C4-2B (cell line): ENCODE results near the gene CABP2.
"Not testable (repeated sequence)": the region's sequence is repeated elsewhere in the genome, so short reads cannot be mapped to it uniquely, and the experiment has no call there.

Experiments used
- H3K27ac ChIP-seq: fragments of 450-650 bp; 2 replicates; pipeline ENCODE4 v1.5.1; 2017
- ZFX ChIP-seq: fragments of 450-650 bp; IDR thresholded peaks from 2 replicates; pipeline ENCODE4 v1.6.1; 2017
- TF ChIP-seq, protein P1 (sequence below): fragments of 450-650 bp; conservative IDR thresholded peaks from 2 replicates; pipeline ENCODE4 v1.5.1; 2017; ENCODE audit warnings: mild to moderate bottlenecking

The CABP2 gene

DNA sequence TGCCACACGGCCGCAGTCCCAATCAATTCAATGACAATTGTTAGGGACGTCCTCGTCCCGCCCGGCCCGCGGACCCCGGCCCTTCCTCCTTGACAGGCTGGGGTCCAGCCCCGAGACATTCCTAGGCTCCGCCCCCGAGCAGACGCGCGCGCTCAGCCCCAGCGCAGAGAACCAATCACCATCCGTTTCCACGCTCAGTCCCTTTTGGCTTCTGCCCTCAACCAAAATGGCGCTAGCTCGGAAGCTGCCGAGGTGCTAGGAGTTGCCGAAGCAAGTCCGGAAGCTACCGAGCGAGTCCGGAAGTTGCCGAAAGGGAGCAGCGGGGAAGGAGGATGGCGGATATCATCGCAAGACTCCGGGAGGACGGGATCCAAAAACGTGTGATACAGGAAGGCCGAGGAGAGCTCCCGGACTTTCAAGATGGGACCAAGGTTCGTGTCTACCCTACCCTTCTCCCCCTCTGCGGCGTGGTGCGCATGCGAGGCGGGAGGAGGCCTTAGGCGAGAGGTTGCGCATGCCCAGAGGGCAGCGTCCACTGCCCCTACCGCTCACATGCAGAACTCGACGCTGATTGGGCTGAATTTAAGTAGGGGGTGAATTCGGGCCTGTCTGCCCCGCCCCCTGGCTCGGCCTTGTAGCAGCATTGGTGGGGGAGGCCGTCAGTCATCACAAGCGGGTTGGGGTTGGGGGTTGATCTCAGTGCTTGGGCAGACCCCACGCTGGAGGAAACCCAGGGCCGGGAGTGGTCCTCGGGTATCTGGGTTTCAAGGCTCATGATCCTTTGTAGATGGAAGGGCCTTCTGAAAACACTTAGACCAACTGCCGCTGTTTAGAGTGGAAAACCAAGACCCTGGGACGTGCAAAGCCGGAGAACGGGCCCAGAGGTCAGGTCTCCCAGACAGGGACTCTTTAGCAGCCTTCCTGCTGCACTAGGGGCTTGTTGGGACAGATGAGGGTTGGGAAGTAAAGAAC, 40.1 kb downstream of the CABP2 start, which contains the start of gene AIP:
AIP (plus strand) TSS at position 200 of the 972 bp plus-strand sequence; CDS start at position 333, 133 bp downstream.
- TF ChIP-seq ZFX: no peak
- TF ChIP-seq, protein P1, sequence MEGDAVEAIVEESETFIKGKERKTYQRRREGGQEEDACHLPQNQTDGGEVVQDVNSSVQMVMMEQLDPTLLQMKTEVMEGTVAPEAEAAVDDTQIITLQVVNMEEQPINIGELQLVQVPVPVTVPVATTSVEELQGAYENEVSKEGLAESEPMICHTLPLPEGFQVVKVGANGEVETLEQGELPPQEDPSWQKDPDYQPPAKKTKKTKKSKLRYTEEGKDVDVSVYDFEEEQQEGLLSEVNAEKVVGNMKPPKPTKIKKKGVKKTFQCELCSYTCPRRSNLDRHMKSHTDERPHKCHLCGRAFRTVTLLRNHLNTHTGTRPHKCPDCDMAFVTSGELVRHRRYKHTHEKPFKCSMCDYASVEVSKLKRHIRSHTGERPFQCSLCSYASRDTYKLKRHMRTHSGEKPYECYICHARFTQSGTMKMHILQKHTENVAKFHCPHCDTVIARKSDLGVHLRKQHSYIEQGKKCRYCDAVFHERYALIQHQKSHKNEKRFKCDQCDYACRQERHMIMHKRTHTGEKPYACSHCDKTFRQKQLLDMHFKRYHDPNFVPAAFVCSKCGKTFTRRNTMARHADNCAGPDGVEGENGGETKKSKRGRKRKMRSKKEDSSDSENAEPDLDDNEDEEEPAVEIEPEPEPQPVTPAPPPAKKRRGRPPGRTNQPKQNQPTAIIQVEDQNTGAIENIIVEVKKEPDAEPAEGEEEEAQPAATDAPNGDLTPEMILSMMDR: no peak

DNA sequence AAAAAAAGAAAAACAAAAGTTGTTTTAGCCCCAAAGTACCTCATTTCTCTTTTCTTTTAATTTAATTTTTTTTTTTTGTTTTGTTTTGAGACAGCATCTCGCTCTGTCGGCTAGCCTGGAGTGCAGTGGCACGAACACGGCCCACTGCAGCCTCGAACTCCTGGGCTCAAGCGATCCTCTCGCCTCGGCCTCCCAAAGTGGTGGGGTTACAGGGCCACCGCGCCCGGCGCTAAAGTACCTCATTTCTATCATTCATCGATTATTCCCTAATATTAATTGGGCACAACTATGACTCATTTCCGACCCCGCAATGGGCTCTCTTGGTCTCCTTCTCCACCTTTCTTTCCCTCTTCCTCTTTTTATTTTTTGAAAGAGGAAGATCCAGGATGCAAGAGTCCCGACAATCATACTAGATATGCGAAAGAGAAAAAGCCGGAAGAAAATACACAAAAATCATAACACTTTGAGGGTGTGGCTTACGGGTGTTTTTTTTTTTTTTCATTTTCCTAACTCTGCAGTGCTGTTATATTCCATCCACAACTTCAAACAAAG, 40.9 kb downstream of the CABP2 start:
- no peak for TF ChIP-seq ZFX
- TF ChIP-seq, protein P1: no peak
- peak overlapping the region; percentile 64 for H3K27ac ChIP-seq

More for the DNA sequence above, 40.1 kb downstream of the CABP2 start, which contains the start of gene AIP:
- peak within 1 kb of the TSS; percentile 64 for H3K27ac ChIP-seq

DNA sequence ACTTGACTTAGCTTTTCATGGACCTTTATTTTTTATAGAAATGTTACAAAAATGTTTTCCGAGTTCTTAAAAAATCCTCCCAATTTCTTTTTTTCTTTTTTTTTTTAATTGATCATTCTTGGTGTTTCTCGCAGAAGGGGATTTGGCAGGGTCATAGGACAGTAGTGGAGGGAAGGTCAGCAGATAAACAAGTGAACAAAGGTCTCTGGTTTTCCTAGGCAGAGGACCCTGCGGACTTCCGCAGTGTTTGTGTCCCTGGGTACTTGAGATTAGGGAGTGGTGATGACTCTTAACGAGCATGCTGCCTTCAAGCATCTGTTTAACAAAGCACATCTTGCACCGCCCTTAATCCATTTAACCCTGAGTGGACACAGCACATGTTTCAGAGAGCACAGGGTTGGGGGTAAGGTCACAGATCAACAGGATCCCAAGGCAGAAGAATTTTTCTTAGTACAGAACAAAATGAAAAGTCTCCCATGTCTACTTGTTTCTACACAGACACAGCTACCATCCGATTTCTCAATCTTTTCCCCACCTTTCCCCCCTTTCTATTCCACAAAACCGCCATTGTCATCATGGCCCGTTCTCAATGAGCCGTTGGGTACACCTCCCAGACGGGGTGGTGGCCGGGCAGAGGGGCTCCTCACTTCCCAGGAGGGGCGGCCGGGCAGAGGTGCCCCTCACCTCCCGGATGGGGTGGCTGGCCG, 45.7 kb downstream of the CABP2 start:
- H3K27ac ChIP-seq: not testable (repeated sequence)

DNA sequence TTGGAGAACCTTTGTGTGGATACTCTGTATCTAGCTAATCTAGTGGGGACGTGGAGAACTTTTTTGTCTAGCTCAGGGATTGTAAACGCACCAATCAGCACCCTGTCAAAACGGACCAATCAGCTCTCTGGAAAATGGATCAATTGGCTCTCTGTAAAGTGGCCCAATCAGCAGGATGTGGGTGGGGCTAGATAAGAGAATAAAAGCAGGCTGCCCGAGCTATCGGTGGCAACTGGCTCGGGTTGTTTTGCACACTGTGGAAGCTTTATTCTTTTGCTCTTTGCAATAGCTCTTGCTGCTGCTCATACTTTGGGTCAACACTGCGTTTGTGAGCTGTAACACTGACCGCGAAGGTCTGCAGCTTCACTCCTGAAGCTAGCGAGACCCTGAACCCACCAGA, 46.6 kb downstream of the CABP2 start:
- H3K27ac ChIP-seq: not testable (repeated sequence)

DNA sequence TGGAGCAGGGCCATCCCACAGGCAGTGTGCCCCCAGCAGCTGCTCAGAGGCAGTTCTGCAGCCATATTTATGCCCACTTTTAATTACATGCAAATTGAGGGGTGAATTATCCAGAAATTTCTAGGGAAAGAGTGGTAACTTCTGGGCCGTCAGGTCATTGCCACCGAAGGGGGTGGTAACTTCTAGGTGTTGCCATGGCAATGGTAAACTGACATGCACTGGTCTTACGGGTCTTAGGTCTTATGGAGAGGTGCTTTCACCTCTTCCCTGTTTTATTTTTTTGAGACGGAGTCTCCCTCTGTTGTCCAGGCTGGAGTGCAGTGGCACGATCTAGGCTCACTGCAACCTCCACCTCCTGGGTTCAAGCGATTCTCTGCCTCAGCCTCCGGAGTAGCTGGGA, 50.4 kb downstream of the CABP2 start:
- H3K27ac ChIP-seq: no peak overlapping the region
- TF ChIP-seq ZFX: no peak
- TF ChIP-seq, protein P1: no peak

DNA sequence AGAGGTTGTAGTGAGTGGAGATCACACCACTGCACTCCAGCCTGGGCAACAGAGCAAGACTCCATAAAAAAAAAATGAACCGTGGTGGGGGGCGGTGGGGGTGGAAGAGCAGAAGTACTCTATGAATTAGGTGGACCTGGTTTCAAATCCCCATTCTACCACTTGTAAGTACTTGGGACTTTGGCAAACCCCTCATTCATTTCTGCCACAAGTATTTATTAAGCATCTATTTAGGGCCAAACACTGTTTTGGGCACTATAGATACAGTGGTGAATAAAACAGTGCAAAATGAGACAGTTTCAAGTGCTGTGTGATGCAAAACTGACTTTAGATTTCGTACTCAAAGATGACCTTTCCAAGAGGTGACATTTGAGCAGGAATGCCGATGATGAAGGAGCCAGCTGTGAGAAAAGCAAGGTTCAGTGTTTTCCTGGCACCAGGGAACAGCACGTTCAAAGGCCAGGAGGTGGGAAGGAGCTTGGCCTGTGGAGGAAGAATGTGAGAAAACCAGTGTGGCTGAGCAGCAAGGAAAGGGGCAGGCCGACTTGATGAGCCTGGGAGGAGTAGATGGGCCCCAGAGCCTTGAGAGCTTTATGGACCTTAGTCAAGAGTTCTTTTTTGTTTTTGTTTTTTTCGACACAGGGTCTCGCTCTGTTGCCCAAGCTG, 52.8 kb downstream of the CABP2 start:
- no peak overlapping the region for H3K27ac ChIP-seq
- TF ChIP-seq, protein P1: no peak
- TF ChIP-seq ZFX: no peak

DNA sequence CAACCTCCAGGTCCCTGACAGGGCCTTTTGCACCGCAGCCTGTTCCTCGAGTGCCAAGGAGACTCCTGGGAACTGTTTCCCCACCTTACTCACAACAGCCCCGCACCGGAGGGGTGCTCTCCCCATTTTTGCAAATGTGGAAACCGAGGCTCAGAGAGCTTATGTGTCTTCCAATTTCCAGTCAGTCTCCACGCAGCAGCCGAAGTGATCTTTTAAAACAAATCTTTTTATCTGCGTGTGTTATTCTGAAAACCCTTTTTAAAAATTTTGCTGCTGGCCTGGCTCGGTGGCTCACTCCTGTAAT, 53.8 kb downstream of the CABP2 start:
- peak overlapping the region; percentile 97 for H3K27ac ChIP-seq
- TF ChIP-seq, protein P1: no peak
- TF ChIP-seq ZFX: no peak
